Right hindlimb (tissue), 1 donor: ENCODE measurements around the gene PAFAH1B1.

ENCODE experiments used
- DNase-seq: peaks from one replicate; pipeline ENCODE4 v3.0.0-alpha.2; 2018

PAFAH1B1 gene

GRCh38 chr17:2723505-2723996 is 130.1 kb downstream of the PAFAH1B1 start:
- no peak for DNase-seq

DNA sequence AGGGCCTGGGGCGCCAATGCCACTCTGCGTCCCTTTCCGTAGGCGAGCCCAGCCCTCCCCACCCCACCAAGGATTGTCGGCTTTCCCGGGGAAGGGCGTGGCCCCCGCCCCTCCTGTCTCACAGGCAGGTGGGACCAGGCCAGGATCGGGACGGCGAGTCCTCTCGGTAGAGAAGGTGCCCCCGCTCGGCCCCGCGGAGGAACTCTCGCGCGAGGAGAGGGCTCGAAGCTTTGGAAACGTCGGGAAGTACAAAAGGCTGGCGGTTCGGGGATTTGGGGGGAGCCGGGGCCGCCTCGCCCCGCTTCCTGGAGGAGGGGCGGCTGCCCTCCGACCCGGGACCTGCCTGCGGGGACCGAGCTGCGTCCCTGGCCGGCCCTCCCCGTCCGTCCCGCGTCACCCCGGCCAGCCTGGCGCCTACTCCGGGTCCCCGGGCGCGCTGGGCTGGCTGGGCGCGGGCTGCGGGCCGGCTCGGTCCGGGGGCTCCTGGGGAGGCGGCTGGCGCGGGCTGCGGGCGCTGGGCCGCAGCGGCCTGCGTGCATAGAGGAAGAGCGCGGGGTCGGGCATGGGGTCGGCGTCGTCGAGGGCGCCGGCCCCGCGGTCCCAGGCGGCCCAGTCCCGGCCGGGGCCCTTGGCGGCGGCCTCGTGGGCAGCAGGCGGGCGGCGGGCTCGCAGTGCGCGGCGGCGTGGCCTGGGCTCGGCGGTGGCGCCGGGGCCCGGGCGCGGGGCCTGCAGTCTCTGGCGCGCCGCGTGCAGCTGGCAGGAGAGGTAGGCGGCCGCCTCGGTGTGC is 130.7 kb downstream of the PAFAH1B1 start:
- DNase-seq: peak; percentile 75

DNA sequence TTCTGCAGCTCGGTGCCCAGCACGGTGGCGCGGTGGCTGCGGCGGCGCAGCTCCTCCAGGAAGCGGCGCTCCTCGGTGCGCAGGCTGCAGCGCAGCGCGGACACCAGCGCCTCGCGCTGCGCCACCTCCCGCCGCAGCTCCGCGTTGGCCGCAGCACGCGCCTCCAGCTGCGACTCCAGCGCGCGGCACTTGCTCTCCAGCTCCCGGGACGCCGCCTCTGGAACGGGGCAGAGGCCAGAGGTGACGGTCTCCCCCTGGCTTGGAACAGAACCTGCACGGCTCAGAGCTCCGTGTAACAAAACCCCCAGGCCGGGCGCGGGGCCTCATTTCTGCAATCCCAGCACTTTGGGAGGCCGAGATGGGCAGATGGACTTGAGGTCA is 131.3 kb downstream of the PAFAH1B1 start:
- DNase-seq: no peak

- DNase-seq: no peak
These were observed 137.4 kb downstream of the PAFAH1B1 start for GRCh38 chr17:2730764-2731353.

- DNase-seq: no peak
These were observed 138.4 kb downstream of the PAFAH1B1 start for GRCh38 chr17:2731807-2732206.

DNA sequence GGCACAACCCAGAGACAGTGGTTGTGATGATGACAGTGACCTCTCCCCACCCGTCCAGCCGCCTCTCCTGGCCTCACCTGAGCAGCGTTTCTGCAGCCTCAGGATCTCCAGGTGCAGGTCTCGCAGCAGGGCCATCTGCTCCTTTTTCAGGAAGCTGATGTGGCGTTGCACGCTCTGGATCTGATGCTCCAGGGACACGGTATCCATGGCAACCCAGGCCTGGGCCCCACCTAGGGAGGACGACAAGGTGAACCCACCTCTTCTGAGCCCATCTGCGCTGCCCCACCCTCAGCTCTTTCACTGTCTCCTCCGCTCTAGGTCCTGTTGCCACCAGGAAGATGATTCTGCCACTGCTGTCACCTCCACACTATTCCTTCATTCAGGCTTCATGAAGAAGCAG is 141.5 kb downstream of the PAFAH1B1 start:
- no peak for DNase-seq
